ENCODE results near the gene COLEC12.

DNA sequence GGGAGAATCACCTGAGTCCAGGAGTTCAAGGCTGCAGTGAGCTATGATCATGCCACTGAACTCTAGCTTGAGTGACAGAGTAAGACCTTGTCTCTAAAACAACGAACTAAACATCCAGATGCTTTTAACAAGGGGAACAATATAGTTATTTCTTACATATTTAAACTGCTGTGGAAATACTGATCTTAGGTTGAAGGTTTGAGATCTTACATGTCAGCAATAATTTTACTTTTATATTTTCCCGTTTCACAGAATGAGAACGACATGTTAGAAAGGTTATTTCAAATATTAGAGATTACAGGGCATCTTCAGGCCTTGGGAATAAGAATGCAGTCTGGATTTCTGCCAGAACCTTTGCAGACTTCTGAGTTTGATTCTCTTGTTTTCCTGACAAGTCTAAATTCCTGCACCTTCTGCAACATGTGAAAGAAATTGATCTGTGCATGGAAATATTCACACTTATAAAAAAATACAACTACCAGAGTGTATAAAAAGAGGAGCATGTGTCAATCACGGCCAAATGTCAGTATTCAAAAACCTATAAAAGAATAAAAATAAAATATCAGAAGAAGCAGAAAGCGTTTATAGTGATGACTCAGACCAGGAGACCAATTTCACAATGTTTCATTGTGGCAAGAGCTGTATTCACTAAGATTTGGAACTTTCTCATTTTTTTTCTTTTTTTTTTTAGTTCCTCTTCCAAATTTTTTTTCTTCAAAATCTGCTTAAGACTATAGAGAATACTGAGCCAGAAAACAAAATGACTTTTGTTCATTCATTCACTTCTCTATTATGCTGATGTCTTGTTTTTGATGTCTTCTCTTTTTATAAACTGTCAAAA, 29.6 kb downstream of the COLEC12 start:
- TF ChIP-seq, protein P1, sequence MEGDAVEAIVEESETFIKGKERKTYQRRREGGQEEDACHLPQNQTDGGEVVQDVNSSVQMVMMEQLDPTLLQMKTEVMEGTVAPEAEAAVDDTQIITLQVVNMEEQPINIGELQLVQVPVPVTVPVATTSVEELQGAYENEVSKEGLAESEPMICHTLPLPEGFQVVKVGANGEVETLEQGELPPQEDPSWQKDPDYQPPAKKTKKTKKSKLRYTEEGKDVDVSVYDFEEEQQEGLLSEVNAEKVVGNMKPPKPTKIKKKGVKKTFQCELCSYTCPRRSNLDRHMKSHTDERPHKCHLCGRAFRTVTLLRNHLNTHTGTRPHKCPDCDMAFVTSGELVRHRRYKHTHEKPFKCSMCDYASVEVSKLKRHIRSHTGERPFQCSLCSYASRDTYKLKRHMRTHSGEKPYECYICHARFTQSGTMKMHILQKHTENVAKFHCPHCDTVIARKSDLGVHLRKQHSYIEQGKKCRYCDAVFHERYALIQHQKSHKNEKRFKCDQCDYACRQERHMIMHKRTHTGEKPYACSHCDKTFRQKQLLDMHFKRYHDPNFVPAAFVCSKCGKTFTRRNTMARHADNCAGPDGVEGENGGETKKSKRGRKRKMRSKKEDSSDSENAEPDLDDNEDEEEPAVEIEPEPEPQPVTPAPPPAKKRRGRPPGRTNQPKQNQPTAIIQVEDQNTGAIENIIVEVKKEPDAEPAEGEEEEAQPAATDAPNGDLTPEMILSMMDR (optimal IDR thresholded peaks at IDR 0.05 in 1 of 3, IDR thresholded peaks at IDR 0.05 in 1 of 3, conservative IDR thresholded peaks at IDR 0.05 in 1 of 3; ENCODE audit: extremely low read depth in 1 of 3, insufficient read depth in 2 of 3, low read length in 3 of 3), result no peak
- TF ChIP-seq EZH2 (IDR thresholded peaks at IDR 0.05; ENCODE audit: low read length), result no peak

All from keratinocyte (primary cell).